K562 (cell line): ENCODE measurements around the gene CKAP5. TPM values are rescaled to one million over a fixed set of nuclear protein-coding genes. Genes with fewer than 3 reads are reported as not detected.

Experiments used
- ATAC-seq: fragments of 200-7000 bp; cut with Tn5 transposase; 3 replicates; pipeline ENCODE4 v1.9.1; 2020; ENCODE audit warnings: moderate library complexity
- BruUV-seq: library from RNA; stranded (reverse); fragments of 400-500 nt; replicated peaks from 2 replicates; lab custom pipeline; 2021; lab: Mats Ljungman, UMichigan
- CTCF ChIA-PET: fragments of 300-600 bp; formaldehyde crosslinking; extraction: SDS; loops from one replicate; lab custom pipeline; 2021; ENCODE audit warnings: low intra/inter-chr PET ratio; lab: Yijun Ruan, JAX
- POLR2A ChIA-PET: fragments of 300-600, 350-650 bp; sonication (Branson Sonifier 250); formaldehyde crosslinking; extraction: SDS; loops from one replicate; lab custom pipeline; 2021; ENCODE audit warnings: antibody characterized with exemption, inconsistent platforms; lab: Yijun Ruan, JAX
- DNase-seq, 4 experiments: peaks; one replicate each; pipeline versions ENCODE4 v3.0.0 to v3.0.0-alpha.2; 2011 to 2018; ENCODE audit warnings: low spot score in 3 of 4, mixed read lengths in 3 of 4; ENCODE audit errors: extremely low read depth in 1 of 4
- FAIRE-seq: peaks from 2 replicates; lab custom pipeline; 2011; peaks lifted over from hg19 to GRCh38; lab: Jason Lieb, UNC
- H2AFZ ChIP-seq: 2 replicates; pipeline ENCODE4 v1.6.0; 2011; ENCODE audit warnings: low read depth, low read length, control low read depth, inconsistent platforms
- H3K27ac ChIP-seq: fragments of 200-600 bp; 3 replicates; pipeline ENCODE4 v1.8.0; 2011; ENCODE audit warnings: low read depth, mild to moderate bottlenecking, control low read depth, inconsistent platforms, low read length, moderate library complexity, mixed read lengths; ENCODE audit errors: extremely low read depth
- H3K27me3 ChIP-seq, 2 experiments: fragments of 300-600 bp in 1 of 2; 2 replicates in 1 of 2; 3 replicates in 1 of 2; pipeline versions ENCODE4 v1.6.0 to v1.8.0; 2011; ENCODE audit warnings: inconsistent platforms in 2 of 2, low read length in 2 of 2, mild to moderate bottlenecking in 1 of 2, mixed read lengths in 1 of 2, moderate library complexity in 1 of 2; ENCODE audit not compliant: control insufficient read depth in 2 of 2, insufficient read depth in 2 of 2
- H3K36me3 ChIP-seq: fragments of 300-600 bp; 3 replicates; pipeline ENCODE4 v1.8.0; 2011; ENCODE audit warnings: mild to moderate bottlenecking, low read length, inconsistent platforms; ENCODE audit not compliant: control insufficient read depth, insufficient read depth
- H3K4me1 ChIP-seq, 2 experiments: fragments of 200-600 bp in 1 of 2; replicated peaks in 1 of 2; 2 replicates in 1 of 2; 3 replicates in 1 of 2; pipeline versions ENCODE4 v1.5.1 to v1.8.0; 2011; ENCODE audit warnings: inconsistent platforms in 2 of 2, low read length in 2 of 2, mild to moderate bottlenecking in 1 of 2, mixed read lengths in 1 of 2, moderate library complexity in 1 of 2; ENCODE audit not compliant: control insufficient read depth in 2 of 2, insufficient read depth in 2 of 2
- H3K4me2 ChIP-seq: 2 replicates; pipeline ENCODE4 v1.6.1; 2011; ENCODE audit warnings: low read length, control low read depth, inconsistent platforms, mixed read lengths; ENCODE audit not compliant: insufficient read depth
- H3K4me3 ChIP-seq: fragments of 200-600 bp; sonication (generic), shearing (Covaris generic); 2 replicates; pipeline ENCODE4 v1.5.1; 2016; ENCODE audit warnings: control low read depth, inconsistent platforms
- H3K79me2 ChIP-seq: fragments of 200-600 bp; 3 replicates; pipeline ENCODE4 v1.8.0; 2011; ENCODE audit warnings: low read length, inconsistent platforms; ENCODE audit not compliant: control insufficient read depth, insufficient read depth
- H3K9ac ChIP-seq, 2 experiments: 2 replicates each; pipeline versions ENCODE4 v1.6.0 to v1.6.1; 2011; ENCODE audit warnings: low read depth in 2 of 2, low read length in 2 of 2, control low read depth in 1 of 2, inconsistent platforms in 1 of 2, mild to moderate bottlenecking in 1 of 2, mixed read lengths in 1 of 2; ENCODE audit not compliant: insufficient read depth in 1 of 2
- H3K9me1 ChIP-seq: one replicate; pipeline ENCODE4 v1.6.0; 2011; ENCODE audit warnings: inconsistent platforms, mild to moderate bottlenecking, low read length, moderate library complexity; ENCODE audit not compliant: control insufficient read depth, insufficient read depth
- H3K9me3 ChIP-seq: replicated peaks from 2 replicates; pipeline ENCODE4 v1.5.1; 2011; ENCODE audit warnings: low read depth, low read length, inconsistent platforms; ENCODE audit not compliant: control insufficient read depth, insufficient read depth
- H4K20me1 ChIP-seq: replicated peaks from 2 replicates; pipeline ENCODE4 v1.6.1; 2011; ENCODE audit warnings: low read length, inconsistent platforms, mixed read lengths; ENCODE audit not compliant: control insufficient read depth, insufficient read depth
- GABPB2 ChIP-seq: fragments of 250-450 bp; sonication (Bioruptor Pico); conservative IDR thresholded peaks from 2 replicates; pipeline ENCODE4 v1.5.1; 2021; ENCODE audit warnings: mild to moderate bottlenecking
- NCOA6 ChIP-seq: fragments of 450-650 bp; IDR thresholded peaks from 2 replicates; pipeline ENCODE4 v1.6.1; 2017; ENCODE audit warnings: mild to moderate bottlenecking
- PHF20 ChIP-seq: fragments of 450-650 bp; IDR thresholded peaks from 2 replicates; pipeline ENCODE4 v1.6.1; 2018; ENCODE audit not compliant: partially characterized antibody
- RAD51 ChIP-seq: fragments of 450-650 bp; IDR thresholded peaks from 2 replicates; pipeline ENCODE4 v1.7.1; 2016; ENCODE audit warnings: low read depth, mild to moderate bottlenecking, borderline replicate concordance
- SIX5 ChIP-seq, 2 experiments: IDR thresholded peaks; 2 replicates each; pipeline ENCODE4 v1.6.1; 2011; ENCODE audit warnings: low read length in 2 of 2, borderline replicate concordance in 1 of 2, low read depth in 1 of 2, mild to moderate bottlenecking in 1 of 2, moderate library complexity in 1 of 2; ENCODE audit not compliant: insufficient read depth in 1 of 2
- ZBTB33 ChIP-seq: sonication (generic); formaldehyde crosslinking; IDR thresholded peaks from 2 replicates; pipeline ENCODE4 v1.8.1; 2023; ENCODE audit warnings: mild to moderate bottlenecking, missing genetic modification reagents
- ZNF655 ChIP-seq: fragments of 250-450 bp; sonication (Bioruptor Pico); IDR thresholded peaks from 2 replicates; pipeline ENCODE4 v1.5.0; 2021
- WGBS: fragments of 100-300 bp; shearing (Covaris generic); methylation state at CpG from one replicate; pipeline ENCODE4 v1.1.6; 2016; ENCODE audit warnings: low coverage, mixed read lengths; ENCODE audit not compliant: insufficient coverage; ENCODE audit errors: missing lambda C conversion rate; 5-methylcytosine and 5-hydroxymethylcytosine counted together
- in situ Hi-C: fragments of 300-500 bp; cut with MboI; formaldehyde crosslinking; loops from 4 replicates; pipeline ENCODE4 v1.15.0; 2018; ENCODE audit warnings: inconsistent platforms, mixed read lengths
- intact Hi-C: fragments of 100-400 bp; cut with micrococcal nuclease; formaldehyde crosslinking; loops from 2 replicates; pipeline ENCODE4 v1.14.2; 2022
- polyA plus RNA-seq, 8 experiments: library from polyadenylated mRNA; depleted of rRNA in 4 of 8; stranded (reverse) in 5 of 8; unstranded in 3 of 8; fragments of >200 nt; fragmentation: Nextera tagmentation in 2 of 8; fragmentation: Illumina TruSeq in 1 of 8; extraction: Ambion mirVana in 2 of 8; extraction: Trizol in 1 of 8; gene quantifications; 2 replicates each; pipeline versions ENCODE4 v1.2.1 to v1.2.3, GENCODE V29; 2011 to 2014; ENCODE audit warnings: inconsistent platforms in 1 of 8, missing spikeins in 1 of 8
- total RNA-seq, 7 experiments: library from RNA; depleted of rRNA in 6 of 7; stranded (reverse); fragments of >200 nt in 6 of 7; fragmentation: Illumina TruSeq in 2 of 7; extraction: Trizol in 2 of 7; gene quantifications; 2 replicates each; pipeline versions ENCODE4 v1.2.1 to v1.2.3, GENCODE V29; 2011 to 2021; ENCODE audit warnings: low replicate concordance in 1 of 7

The CKAP5 gene
- total and polyA plus RNA-seq, 9 of the 15 experiments (the other 6 are each of a cell fraction or from before 2014, with no cell fraction given): 60.1 to 239 (median 139) TPM

GRCh38 chr11:46801694-46802470, 44.2 kb downstream of the CKAP5 start:
- no peak overlapping the region for H3K4me3 ChIP-seq
- no peaks in the 10 kb centered on the region for H3K4me1 ChIP-seq
- H3K27ac ChIP-seq: no peak overlapping the region
- no peaks in the 10 kb centered on the region for H3K27me3 ChIP-seq
- 77% methylated on average over 7 of the region's 7 CpGs for WGBS
- ChIA-PET CTCF (interaction anchor here (0.6 kb wide), 1 partner anchor 8 kb away, joined by 3 read pairs; no protein-coding TSS in a partner anchor), POLR2A (interaction anchor here (0.9 kb wide), 1 partner anchor 38 kb away, joined by 3 read pairs; no protein-coding TSS in a partner anchor)
- H2AFZ ChIP-seq: no peak overlapping the region
- intact Hi-C loops (no loop called here), in situ Hi-C loops (no loop called here)
- BruUV-seq: no TSS peak
- ATAC-seq (no peak), FAIRE-seq (no peak), DNase-seq (no peak)
- peaks cover 85% of the 10 kb centered on the region for H3K36me3 ChIP-seq
- H3K9ac ChIP-seq: no peak overlapping the region
- TF ChIP-seq SIX5 (IDR thresholded peaks at IDR 0.05; ENCODE audit: borderline replicate concordance in 1 of 2, insufficient read depth in 1 of 2, low read depth in 1 of 2, low read length in 2 of 2): no peak
- TF ChIP-seq ZNF655: no peak
- TF ChIP-seq GABPB2 (CRISPR knock-in tag): no peak
- no peak for TF ChIP-seq PHF20
- TF ChIP-seq ZBTB33 (CRISPR knock-in tag): no peak
- TF ChIP-seq NCOA6: no peak
- no peak for TF ChIP-seq RAD51
- no peaks in the 10 kb centered on the region for H3K79me2 ChIP-seq
- H3K9me3 ChIP-seq: no peaks in the 10 kb centered on the region
- no peaks in the 10 kb centered on the region for H3K9me1 ChIP-seq
- H4K20me1 ChIP-seq: 0 out of 2 replicates have a peak, but pooled peaks cover under 1% of the 10 kb centered on the region
- no peak overlapping the region for H3K4me2 ChIP-seq
